Sigmoid colon (tissue), 7 donors: ENCODE data around the gene ASB4. TPM values are rescaled to one million over a fixed set of nuclear protein-coding genes. Genes with fewer than 3 reads are reported as not detected.

Source experiments
- DNase-seq: peaks from one replicate; pipeline ENCODE4 v3.0.0-alpha.2; 2019
- H3K27ac ChIP-seq, 4 donors: fragments of 200-600 bp; sonication (generic); one replicate each; pipeline ENCODE4 v1.5.1; 2016 to 2019; ENCODE audit warnings: mild to moderate bottlenecking in 1 of 4
- H3K27me3 ChIP-seq, 3 donors: fragments of 200-600 bp; sonication (generic); one replicate each; pipeline ENCODE4 v1.5.1; 2019; ENCODE audit warnings: mild to moderate bottlenecking in 1 of 3
- H3K36me3 ChIP-seq, 4 donors: fragments of 200-600 bp; sonication (generic); one replicate each; pipeline ENCODE4 v1.5.1; 2016 to 2019
- H3K4me1 ChIP-seq, 4 donors: fragments of 200-600 bp; sonication (generic); one replicate each; pipeline ENCODE4 v1.5.1; 2017 to 2019
- H3K4me3 ChIP-seq, 4 donors: fragments of 200-600 bp; sonication (generic); one replicate each; pipeline ENCODE4 v1.5.1; 2017 to 2019; ENCODE audit warnings: mild to moderate bottlenecking in 2 of 4, moderate library complexity in 1 of 4
- H3K9me3 ChIP-seq, 4 donors: fragments of 200-600 bp in 3 of 4; sonication (generic) in 3 of 4; one replicate each; pipeline versions ENCODE4 v1.5.1 to v1.6.1; 2013 to 2019
- CTCF ChIP-seq, 4 experiments: fragments of 450-650 bp in 3 of 4; fragments of 200-600 bp in 1 of 4; IDR thresholded peaks; one replicate each; pipeline ENCODE4 v1.5.1; 2016 to 2019; ENCODE audit warnings: antibody characterized with exemption in 4 of 4, mild to moderate bottlenecking in 3 of 4, moderate library complexity in 2 of 4
- EP300 ChIP-seq, 4 donors: sonication (generic); formaldehyde crosslinking; IDR thresholded peaks; one replicate each; pipeline ENCODE4 v1.6.1; 2017; ENCODE audit warnings: antibody characterized with exemption in 4 of 4
- POLR2A ChIP-seq, 2 donors: fragments of 450-650 bp; IDR thresholded peaks; one replicate each; pipeline ENCODE4 v1.6.1; 2016; ENCODE audit warnings: antibody characterized with exemption in 2 of 2, mild to moderate bottlenecking in 2 of 2, moderate library complexity in 2 of 2
- POLR2AphosphoS5 ChIP-seq, 4 donors: sonication (generic); formaldehyde crosslinking; IDR thresholded peaks; one replicate each; pipeline ENCODE4 v1.6.1; 2017; ENCODE audit warnings: antibody characterized with exemption in 4 of 4
- WGBS, 2 donors: extraction: QIAGEN DNeasy Blood & Tissue Kit; methylation state at CpG; one replicate each; pipeline ENCODE4 v1.1.7; 2013; 5-methylcytosine and 5-hydroxymethylcytosine counted together
- intact Hi-C: fragments of 100-400 bp; cut with DNase I; formaldehyde crosslinking; loops from one replicate; pipeline ENCODE4 v1.15.1; 2023
- polyA plus RNA-seq, 3 donors: library from polyadenylated mRNA; stranded (reverse); fragments of 200-250 nt; gene quantifications; one replicate each; pipeline ENCODE4 v1.2.3, GENCODE V29; 2013
- total RNA-seq, 4 donors: library from RNA; depleted of rRNA; stranded (reverse); fragments of >200 nt; gene quantifications; one replicate each; pipeline ENCODE4 v1.1.0, GENCODE V29; 2016
- donor health status: healthy with polysubstance abuse.
- donor health status: Bipolar disorder and iron deficiency.
- donor health status: healthy.

The ASB4 gene
- total and polyA plus RNA-seq, 7 donors, result 0.19 TPM; not detected in 6

- H3K36me3 ChIP-seq, result no peaks in the 10 kb centered on the region
- H3K9me3 ChIP-seq, result no peaks in the 10 kb centered on the region
- no peak overlapping the region for H3K27ac ChIP-seq
- intact Hi-C loops, result no loop called here
- H3K27me3 ChIP-seq, result no peaks in the 10 kb centered on the region
- WGBS, 2 donors, result 88 to 91% methylated on average over 4 of the region's 4 CpGs
- no peaks in the 10 kb centered on the region for H3K4me1 ChIP-seq
- DNase-seq, result no peak
- TF ChIP-seq CTCF (IDR thresholded peaks at IDR 0.05) (no peak), EP300 (IDR thresholded peaks at IDR 0.05) (no peak), POLR2A (IDR thresholded peaks at IDR 0.05) (no peak), POLR2AphosphoS5 (IDR thresholded peaks at IDR 0.05) (no peak)
- H3K4me3 ChIP-seq, result no peak overlapping the region
Observed at GRCh38 chr7:95491201-95491600, 5.5 kb downstream of the ASB4 start.

- no peak for DNase-seq
- H3K4me1 ChIP-seq, result no peaks in the 10 kb centered on the region
- H3K27me3 ChIP-seq, result no peaks in the 10 kb centered on the region
- no peaks in the 10 kb centered on the region for H3K36me3 ChIP-seq
- 51 to 82% methylated on average over 2 of the region's 2 CpGs for WGBS, 2 donors
- no peaks in the 10 kb centered on the region for H3K9me3 ChIP-seq
- no peak for TF ChIP-seq EP300 (IDR thresholded peaks at IDR 0.05)
- TF ChIP-seq POLR2A (IDR thresholded peaks at IDR 0.05), result no peak
- no peak for TF ChIP-seq CTCF (IDR thresholded peaks at IDR 0.05)
- TF ChIP-seq POLR2AphosphoS5 (IDR thresholded peaks at IDR 0.05), result no peak
- intact Hi-C loops, result no loop called here
- no peak overlapping the region for H3K27ac ChIP-seq
- no peak overlapping the region for H3K4me3 ChIP-seq
Observed at GRCh38 chr7:95491634-95492314, 6.0 kb downstream of the ASB4 start.

DNA sequence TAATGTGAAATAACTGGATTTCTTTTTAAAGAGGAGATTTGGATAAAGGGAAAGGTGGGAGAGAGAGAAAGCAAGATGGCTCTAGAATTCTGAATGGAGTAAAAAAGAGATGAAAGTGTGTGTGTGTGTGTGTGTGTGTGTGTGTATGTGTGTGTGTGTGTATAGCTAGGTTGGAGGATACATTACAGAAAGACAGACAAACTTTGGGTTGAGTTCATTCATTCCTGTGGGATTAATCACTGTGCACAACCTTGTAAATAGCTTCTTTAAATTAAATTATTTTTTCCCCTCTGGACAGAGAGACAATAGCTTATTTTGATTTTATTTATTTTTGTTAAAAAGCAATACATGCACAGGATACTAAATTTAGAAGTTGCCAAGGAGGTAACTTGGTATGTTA, 7.5 kb downstream of the ASB4 start:
- DNase-seq, result no peak
- no peaks in the 10 kb centered on the region for H3K9me3 ChIP-seq
- intact Hi-C loops, result no loop called here
- H3K36me3 ChIP-seq, result no peaks in the 10 kb centered on the region
- H3K27ac ChIP-seq, result no peak overlapping the region
- TF ChIP-seq EP300 (IDR thresholded peaks at IDR 0.05), result no peak
- TF ChIP-seq CTCF (IDR thresholded peaks at IDR 0.05), result no peak
- TF ChIP-seq POLR2AphosphoS5 (IDR thresholded peaks at IDR 0.05), result no peak
- no peak for TF ChIP-seq POLR2A (IDR thresholded peaks at IDR 0.05)
- no peaks in the 10 kb centered on the region for H3K27me3 ChIP-seq
- no peaks in the 10 kb centered on the region for H3K4me1 ChIP-seq
- no peak overlapping the region for H3K4me3 ChIP-seq

GRCh38 chr7:95493844-95494243, 8.1 kb downstream of the ASB4 start:
- DNase-seq, result no peak
- Histone ChIP-seq H3K4me1 (no peaks in the 10 kb centered on the region), H3K27me3 (no peaks in the 10 kb centered on the region), H3K9me3 (no peaks in the 10 kb centered on the region), H3K4me3 (no peak overlapping the region), H3K27ac (no peak overlapping the region), H3K36me3 (no peaks in the 10 kb centered on the region)
- WGBS, 2 donors, result 92 to 94% methylated on average over 2 of the region's 2 CpGs
- no peak for TF ChIP-seq POLR2A (IDR thresholded peaks at IDR 0.05)
- no peak for TF ChIP-seq POLR2AphosphoS5 (IDR thresholded peaks at IDR 0.05)
- TF ChIP-seq EP300 (IDR thresholded peaks at IDR 0.05), result no peak
- TF ChIP-seq CTCF (IDR thresholded peaks at IDR 0.05), result no peak
- intact Hi-C loops, result no loop called here

DNA sequence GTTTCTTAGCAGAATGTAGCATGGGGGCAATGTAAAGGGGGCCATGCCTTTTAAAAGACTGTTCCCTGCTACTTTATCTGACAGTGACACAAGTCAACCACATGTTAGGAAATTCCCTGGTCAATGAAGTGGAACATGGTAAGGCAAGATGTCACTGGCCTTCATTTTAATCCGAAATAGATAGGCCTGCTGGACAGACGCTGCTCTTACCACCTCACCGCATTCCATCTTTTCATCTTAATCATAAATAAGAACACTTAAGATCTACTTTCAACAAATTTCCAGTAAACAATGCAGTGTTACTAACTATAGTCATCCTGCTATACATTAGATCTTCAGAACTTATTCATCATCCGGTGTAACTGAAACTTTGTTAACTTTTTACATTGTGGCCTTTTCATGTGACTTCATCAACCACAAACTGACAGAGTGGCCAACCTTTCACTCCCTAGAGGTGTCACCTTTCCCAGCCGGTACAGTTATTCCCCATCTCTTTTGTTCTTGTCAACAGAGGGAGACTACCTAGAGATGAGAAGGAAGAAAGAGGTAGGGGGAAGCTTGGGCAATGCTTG, 15.6 kb downstream of the ASB4 start:
- TF ChIP-seq POLR2A (IDR thresholded peaks at IDR 0.05) (no peak), CTCF (IDR thresholded peaks at IDR 0.05) (no peak), EP300 (IDR thresholded peaks at IDR 0.05) (no peak), POLR2AphosphoS5 (IDR thresholded peaks at IDR 0.05) (no peak)
- no peak for DNase-seq
- whole genome bisulfite sequencing, 2 donors, result 65 to 84% methylated on average over 5 of the region's 5 CpGs
- no peaks in the 10 kb centered on the region for H3K4me1 ChIP-seq
- no peak overlapping the region for H3K4me3 ChIP-seq
- H3K27ac ChIP-seq, result no peak overlapping the region
- intact Hi-C loops, result no loop called here
- no peaks in the 10 kb centered on the region for H3K9me3 ChIP-seq
- H3K36me3 ChIP-seq, result no peaks in the 10 kb centered on the region
- H3K27me3 ChIP-seq, result no peaks in the 10 kb centered on the region
